HepG2 (cell line): ENCODE data around the gene ARFGAP3. TPM values are rescaled to one million over a fixed set of nuclear protein-coding genes. Genes with fewer than 3 reads are reported as not detected.

Experiments
- ERF ChIP-seq: IDR thresholded peaks from 2 replicates; pipeline ENCODE4 v1.6.1; 2018; ENCODE audit warnings: missing biosample characterization, missing genetic modification reagents
- ESRRA ChIP-seq: sonication (generic); formaldehyde crosslinking; IDR thresholded peaks from 2 replicates; pipeline ENCODE4 v1.5.1; 2020; ENCODE audit warnings: mild to moderate bottlenecking, low read depth, missing genetic modification reagents
- GATA4 ChIP-seq: sonication (generic); IDR thresholded peaks from 2 replicates; pipeline ENCODE4 v1.6.1; 2016; ENCODE audit warnings: antibody characterized with exemption, low read depth, borderline replicate concordance
- KDM5B ChIP-seq: sonication (generic); formaldehyde crosslinking; IDR thresholded peaks from 2 replicates; pipeline ENCODE4 v1.4.0; 2020; ENCODE audit warnings: missing genetic modification reagents, mild to moderate bottlenecking, borderline replicate concordance
- KLF6 ChIP-seq: IDR thresholded peaks from 2 replicates; pipeline ENCODE4 v1.8.0; 2016; ENCODE audit warnings: missing biosample characterization, missing genetic modification reagents
- LCORL ChIP-seq, 2 experiments: fragments of 450-650 bp in 1 of 2; sonication (generic) in 1 of 2; formaldehyde crosslinking in 1 of 2; IDR thresholded peaks; 2 replicates each; pipeline versions ENCODE4 v1.5.0 to v1.6.1; 2017 to 2020; ENCODE audit warnings: antibody characterized with exemption in 1 of 2, missing genetic modification reagents in 1 of 2
- MBNL3 ChIP-seq: fragments of 250-450 bp; sonication (Bioruptor Pico); conservative IDR thresholded peaks from 2 replicates; pipeline ENCODE4 v1.8.0; 2022; ENCODE audit warnings: mild to moderate bottlenecking, inconsistent platforms
- MYC ChIP-seq: sonication (generic); formaldehyde crosslinking; IDR thresholded peaks from 2 replicates; pipeline ENCODE4 v1.9.0; 2021; ENCODE audit warnings: missing genetic modification reagents, borderline replicate concordance
- PHF5A ChIP-seq: IDR thresholded peaks from one replicate; pipeline ENCODE4 v1.6.1; 2018; ENCODE audit warnings: low read depth, missing genetic modification reagents; ENCODE audit not compliant: unreplicated experiment
- RAD51 ChIP-seq: fragments of 450-650 bp; IDR thresholded peaks from 2 replicates; pipeline ENCODE4 v1.6.1; 2016; ENCODE audit warnings: borderline replicate concordance
- SCMH1 ChIP-seq: sonication (generic); formaldehyde crosslinking; IDR thresholded peaks from 2 replicates; pipeline ENCODE4 v1.9.0; 2021; ENCODE audit warnings: missing genetic modification reagents, mild to moderate bottlenecking, borderline replicate concordance
- SKIL ChIP-seq: sonication (generic); formaldehyde crosslinking; IDR thresholded peaks from 2 replicates; pipeline ENCODE4 v1.8.0; 2022; ENCODE audit warnings: missing genetic modification reagents, mild to moderate bottlenecking, moderate library complexity, borderline replicate concordance
- TRIM22 ChIP-seq: fragments of 450-650 bp; IDR thresholded peaks from 2 replicates; pipeline ENCODE4 v1.6.1; 2017
- U2AF2 ChIP-seq: fragments of 200-400 bp; formaldehyde crosslinking; IDR thresholded peaks from 2 replicates; pipeline ENCODE4 v1.6.1; 2017; ENCODE audit warnings: low read depth, mild to moderate bottlenecking, low read length
- ZBTB7A ChIP-seq: sonication (generic); formaldehyde crosslinking; IDR thresholded peaks from 2 replicates; pipeline ENCODE4 v1.8.0; 2022; ENCODE audit warnings: mild to moderate bottlenecking, missing genetic modification reagents
- ZFP36L2 ChIP-seq: sonication (generic); formaldehyde crosslinking; IDR thresholded peaks from 2 replicates; pipeline ENCODE4 v1.4.0; 2020; ENCODE audit warnings: missing genetic modification reagents
- ZFY ChIP-seq: sonication (generic); formaldehyde crosslinking; IDR thresholded peaks from 2 replicates; pipeline ENCODE4 v1.4.0; 2020; ENCODE audit warnings: missing genetic modification reagents
- ZNF136 ChIP-seq: sonication (generic); formaldehyde crosslinking; IDR thresholded peaks from 2 replicates; pipeline ENCODE4 v1.8.1; 2022; ENCODE audit warnings: low read depth, mild to moderate bottlenecking, moderate library complexity, missing genetic modification reagents
- ZNF143 ChIP-seq: sonication (generic); formaldehyde crosslinking; IDR thresholded peaks from 2 replicates; pipeline ENCODE4 v1.4.0; 2020; ENCODE audit warnings: missing genetic modification reagents
- ZNF282 ChIP-seq: fragments of 450-650 bp; IDR thresholded peaks from 2 replicates; pipeline ENCODE4 v1.6.1; 2018; ENCODE audit not compliant: partially characterized antibody
- ZNF3 ChIP-seq: IDR thresholded peaks from 2 replicates; pipeline ENCODE4 v1.7.0; 2017; ENCODE audit warnings: inconsistent platforms
- ZNF414 ChIP-seq: sonication (generic); formaldehyde crosslinking; IDR thresholded peaks from 2 replicates; pipeline ENCODE4 v1.5.0; 2020; ENCODE audit warnings: missing genetic modification reagents
- ZNF558 ChIP-seq: sonication (generic); formaldehyde crosslinking; IDR thresholded peaks from 2 replicates; pipeline ENCODE4 v1.9.0; 2022; ENCODE audit warnings: mild to moderate bottlenecking, missing genetic modification reagents, borderline replicate concordance
- ZNF562 ChIP-seq: sonication (generic); formaldehyde crosslinking; IDR thresholded peaks from 2 replicates; pipeline ENCODE4 v1.8.0; 2022; ENCODE audit warnings: missing genetic modification reagents, borderline replicate concordance
- ZNF7 ChIP-seq: IDR thresholded peaks from 2 replicates; pipeline ENCODE4 v1.6.1; 2016; ENCODE audit warnings: missing biosample characterization, missing genetic modification reagents
- ZNF720 ChIP-seq: sonication (generic); formaldehyde crosslinking; IDR thresholded peaks from 2 replicates; pipeline ENCODE4 v1.4.0; 2020; ENCODE audit warnings: missing genetic modification reagents
- ZNF800 ChIP-seq: sonication (generic); formaldehyde crosslinking; IDR thresholded peaks from 2 replicates; pipeline ENCODE4 v1.4.0; 2020; ENCODE audit warnings: missing genetic modification reagents
- polyA plus RNA-seq, 8 experiments: library from polyadenylated mRNA; depleted of rRNA in 3 of 8; stranded (reverse) in 7 of 8; unstranded in 1 of 8; fragments of >200 nt; fragmentation: Illumina TruSeq in 4 of 8; extraction: Trizol in 4 of 8; gene quantifications; 2 replicates each; pipeline versions ENCODE4 v1.2.1 to v1.2.3, GENCODE V29; 2011 to 2016; ENCODE audit warnings: low read depth in 4 of 8, missing spikeins in 1 of 8, mixed read lengths in 1 of 8; ENCODE audit not compliant: insufficient read depth in 1 of 8
- total RNA-seq, 5 experiments: library from RNA; depleted of rRNA; stranded (reverse); fragments of >200 nt; fragmentation: Illumina TruSeq; extraction: Trizol; gene quantifications; 2 replicates each; pipeline ENCODE4 v1.2.3, GENCODE V29; 2016; ENCODE audit warnings: low read depth in 1 of 5

Gene ARFGAP3
- total and polyA plus RNA-seq, 2 of the 13 experiments (the other 11 are each of a cell fraction or from before 2014, with no cell fraction given), result 41.7 to 61.6 TPM

GRCh38 chr22:42752230-42752746 is 104.8 kb downstream of the ARFGAP3 start (continued):
- TF ChIP-seq ZNF720 (CRISPR knock-in tag) (no peak), ZNF800 (CRISPR knock-in tag) (0 out of 2 replicates have a peak, but pooled peaks have one; percentile 27), ZNF562 (CRISPR knock-in tag) (no peak), LCORL (IDR thresholded peaks at IDR 0.05) (no peak), LCORL (CRISPR knock-in tag; IDR thresholded peaks at IDR 0.05) (0 out of 2 replicates have a peak, but pooled peaks have one; percentile 8), ZNF414 (0 out of 2 replicates have a peak, but pooled peaks have one; percentile 17), U2AF2 (no peak), RAD51 (no peak), PHF5A (no peak), ERF (CRISPR knock-in tag) (no peak; the same call in 1 of the 2 replicates), SKIL (peak; percentile 8; the same call in 1 of the 2 replicates), SCMH1 (no peak), ESRRA (CRISPR knock-in tag) (no peak), ZNF3 (CRISPR knock-in tag) (no peak), KDM5B (no peak), MYC (CRISPR knock-in tag) (0 out of 2 replicates have a peak, but pooled peaks have one; percentile 2), MBNL3 (CRISPR knock-in tag) (no peak), ZFP36L2 (CRISPR knock-in tag) (no peak), ZNF558 (CRISPR knock-in tag) (no peak), ZNF143 (no peak), ZNF7 (CRISPR knock-in tag) (no peak), ZBTB7A (CRISPR knock-in tag) (0 out of 2 replicates have a peak, but pooled peaks have one; percentile 49), ZNF282 (no peak), KLF6 (CRISPR knock-in tag) (no peak), TRIM22 (no peak), ZFY (CRISPR knock-in tag) (no peak), ZNF136 (CRISPR knock-in tag) (peak; percentile 7; the same call in 1 of the 2 replicates), GATA4 (no peak)
